GM23338 (cell line): Measurements from ENCODE around the gene METTL24. TPM values are rescaled to one million over a fixed set of nuclear protein-coding genes. Genes with fewer than 3 reads are reported as not detected.

Source experiments
- ATAC-seq: fragments of 200-7000 bp; cut with Tn5 transposase; 3 replicates; pipeline ENCODE4 v1.9.1; 2020
- DNase-seq: peaks from one replicate; pipeline ENCODE4 v3.0.0-alpha.2; 2015; ENCODE audit warnings: low spot score
- H2AFZ ChIP-seq: fragments of 200-600 bp; sonication (generic); 2 replicates; pipeline ENCODE4 v1.8.0; 2016; ENCODE audit warnings: antibody characterized with exemption, mild to moderate bottlenecking, moderate library complexity
- H3F3A ChIP-seq: fragments of 200-600 bp; sonication (generic); replicated peaks from 2 replicates; pipeline ENCODE4 v1.8.0; 2017; ENCODE audit warnings: antibody characterized with exemption, mixed run types, low read depth
- H3K27ac ChIP-seq: fragments of 200-600 bp; sonication (generic); 2 replicates; pipeline ENCODE4 v1.6.1; 2016; ENCODE audit warnings: low read depth
- H3K27me3 ChIP-seq: fragments of 200-600 bp; sonication (generic); 2 replicates; pipeline ENCODE4 v1.8.0; 2016; ENCODE audit warnings: mild to moderate bottlenecking, mixed run types, moderate library complexity; ENCODE audit not compliant: insufficient read depth
- H3K36me3 ChIP-seq: fragments of 200-600 bp; sonication (generic); 2 replicates; pipeline ENCODE4 v1.8.0; 2016; ENCODE audit warnings: mild to moderate bottlenecking; ENCODE audit not compliant: insufficient read depth
- H3K4me1 ChIP-seq: fragments of 200-600 bp; sonication (generic); 2 replicates; pipeline ENCODE4 v1.8.0; 2016; ENCODE audit warnings: mild to moderate bottlenecking, moderate library complexity; ENCODE audit not compliant: insufficient read depth
- H3K4me2 ChIP-seq: fragments of 200-600 bp; sonication (generic); 2 replicates; pipeline ENCODE4 v1.7.1; 2017; ENCODE audit warnings: mixed run types
- H3K4me3 ChIP-seq: fragments of 200-600 bp; sonication (generic); 2 replicates; pipeline ENCODE4 v1.6.1; 2016; ENCODE audit warnings: mixed run types
- H3K79me2 ChIP-seq: fragments of 200-600 bp; sonication (generic); replicated peaks from 2 replicates; pipeline ENCODE4 v1.8.0; 2017; ENCODE audit warnings: mild to moderate bottlenecking; ENCODE audit not compliant: insufficient read depth
- H3K9me2 ChIP-seq: fragments of 200-600 bp; sonication (generic); 2 replicates; pipeline ENCODE4 v1.8.0; 2017; ENCODE audit not compliant: insufficient read depth
- H4K20me1 ChIP-seq: fragments of 200-600 bp; sonication (generic); replicated peaks from 2 replicates; pipeline ENCODE4 v1.8.0; 2017; ENCODE audit warnings: mild to moderate bottlenecking; ENCODE audit not compliant: insufficient read depth
- H3K27ac Mint-ChIP-seq: 2 replicates; pipeline ENCODE4 v1.8.0; 2020; ENCODE audit warnings: inconsistent platforms, mild to moderate bottlenecking, moderate library complexity, mixed read lengths
- H3K27me3 Mint-ChIP-seq: 3 replicates; pipeline ENCODE4 v1.8.0; 2022; ENCODE audit warnings: low read depth, mild to moderate bottlenecking, moderate library complexity, mixed read lengths, inconsistent platforms; ENCODE audit not compliant: insufficient read depth, poor library complexity
- H3K36me3 Mint-ChIP-seq: 3 replicates; pipeline ENCODE4 v1.8.0; 2021; ENCODE audit warnings: low read depth, mild to moderate bottlenecking, inconsistent platforms, moderate library complexity, mixed read lengths
- H3K4me1 Mint-ChIP-seq: 3 replicates; pipeline ENCODE4 v1.8.0; 2020; ENCODE audit warnings: mild to moderate bottlenecking, inconsistent platforms, mixed read lengths
- H3K4me3 Mint-ChIP-seq: 3 replicates; pipeline ENCODE4 v1.8.0; 2021; ENCODE audit warnings: moderate library complexity, mild to moderate bottlenecking, inconsistent platforms, mixed read lengths
- H3K9me3 Mint-ChIP-seq: 3 replicates; pipeline ENCODE4 v1.8.0; 2020; ENCODE audit warnings: moderate library complexity, mild to moderate bottlenecking, inconsistent platforms, mixed read lengths
- EZH2 ChIP-seq: fragments of 200-600 bp; sonication (generic); IDR thresholded peaks from one replicate; pipeline ENCODE4 v1.8.0; 2017; ENCODE audit warnings: antibody characterized with exemption, mild to moderate bottlenecking, low read depth; ENCODE audit not compliant: unreplicated experiment
- ZNF114 ChIP-seq: fragments of 250-450 bp; sonication (Bioruptor Pico); IDR thresholded peaks from 2 replicates; pipeline ENCODE4 v1.5.0; 2020; ENCODE audit warnings: mild to moderate bottlenecking, moderate library complexity
- polyA plus RNA-seq: library from polyadenylated mRNA; unstranded; fragments of >200 nt; fragmentation: Nextera tagmentation; extraction: Ambion mirVana; gene quantifications from 2 replicates; pipeline ENCODE4 v1.2.1, GENCODE V29; 2016
- total RNA-seq: library from RNA; depleted of rRNA; stranded (reverse); fragments of >200 nt; shearing (Covaris generic); gene quantifications from 2 replicates; pipeline ENCODE4 v1.2.3, GENCODE V29; 2014
- TF ChIP-seq, protein P1 (sequence below), 2 experiments: fragments of 200-600 bp in 1 of 2; sonication (generic) in 1 of 2; conservative IDR thresholded peaks; 2 replicates each; pipeline versions ENCODE4 v1.5.1 to v1.6.1; 2016 to 2017; ENCODE audit warnings: antibody characterized with exemption in 2 of 2, low read depth in 2 of 2, mild to moderate bottlenecking in 2 of 2, moderate library complexity in 1 of 2
- TF ChIP-seq, protein P2 (sequence below): fragments of 250-450 bp; sonication (Bioruptor Pico); IDR thresholded peaks from 2 replicates; pipeline ENCODE4 v1.5.0; 2020; ENCODE audit warnings: mild to moderate bottlenecking, moderate library complexity

The METTL24 gene
- total and polyA plus RNA-seq, 2 experiments from 2014 or later, result 0.35 TPM; not detected in 1

DNA sequence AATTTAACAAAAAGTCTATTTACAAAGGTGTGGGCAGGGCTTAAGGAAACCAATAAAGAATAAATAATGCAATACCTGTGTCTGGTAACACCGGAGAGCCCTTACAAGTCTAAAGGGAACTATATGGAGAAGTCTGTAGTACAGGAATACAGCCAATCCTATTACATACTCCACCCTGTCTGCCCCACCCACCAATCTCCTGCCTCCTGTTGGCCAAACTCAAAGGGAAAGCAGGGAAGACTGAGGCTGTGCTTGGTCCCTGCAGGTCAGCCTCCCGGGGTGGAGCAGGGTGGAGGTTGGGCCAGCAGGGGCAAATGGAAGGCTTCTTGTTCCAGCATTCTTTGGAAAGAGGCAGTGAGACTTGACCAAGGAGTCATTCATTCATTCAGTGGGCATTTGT lies 31.5 kb downstream of the METTL24 start:
- Mint-ChIP-seq H3K4me1 (peaks cover 58% of the 10 kb centered on the region), H3K27me3 (peaks cover 10% of the 10 kb centered on the region), H3K27ac (no peak overlapping the region), H3K9me3 (no peaks in the 10 kb centered on the region), H3K36me3 (no peaks in the 10 kb centered on the region), H3K4me3 (no peak overlapping the region)
- DNase-seq (no peak), ATAC-seq (peak; percentile 13; the same call in 2 of the 3 replicates)
- no peak overlapping the region for H2AFZ ChIP-seq
- H3K4me2 ChIP-seq, result no peak overlapping the region
- no peak overlapping the region for H3K27ac ChIP-seq
- TF ChIP-seq, protein P1, sequence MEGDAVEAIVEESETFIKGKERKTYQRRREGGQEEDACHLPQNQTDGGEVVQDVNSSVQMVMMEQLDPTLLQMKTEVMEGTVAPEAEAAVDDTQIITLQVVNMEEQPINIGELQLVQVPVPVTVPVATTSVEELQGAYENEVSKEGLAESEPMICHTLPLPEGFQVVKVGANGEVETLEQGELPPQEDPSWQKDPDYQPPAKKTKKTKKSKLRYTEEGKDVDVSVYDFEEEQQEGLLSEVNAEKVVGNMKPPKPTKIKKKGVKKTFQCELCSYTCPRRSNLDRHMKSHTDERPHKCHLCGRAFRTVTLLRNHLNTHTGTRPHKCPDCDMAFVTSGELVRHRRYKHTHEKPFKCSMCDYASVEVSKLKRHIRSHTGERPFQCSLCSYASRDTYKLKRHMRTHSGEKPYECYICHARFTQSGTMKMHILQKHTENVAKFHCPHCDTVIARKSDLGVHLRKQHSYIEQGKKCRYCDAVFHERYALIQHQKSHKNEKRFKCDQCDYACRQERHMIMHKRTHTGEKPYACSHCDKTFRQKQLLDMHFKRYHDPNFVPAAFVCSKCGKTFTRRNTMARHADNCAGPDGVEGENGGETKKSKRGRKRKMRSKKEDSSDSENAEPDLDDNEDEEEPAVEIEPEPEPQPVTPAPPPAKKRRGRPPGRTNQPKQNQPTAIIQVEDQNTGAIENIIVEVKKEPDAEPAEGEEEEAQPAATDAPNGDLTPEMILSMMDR (conservative IDR thresholded peaks at IDR 0.05; ENCODE audit: low read depth in 2 of 2), result 0 out of 4 replicates have a peak, but pooled peaks of 1 of the 2 experiments have one; percentile 6
- TF ChIP-seq ZNF114 (CRISPR knock-in tag), result no peak
- TF ChIP-seq, protein P2, sequence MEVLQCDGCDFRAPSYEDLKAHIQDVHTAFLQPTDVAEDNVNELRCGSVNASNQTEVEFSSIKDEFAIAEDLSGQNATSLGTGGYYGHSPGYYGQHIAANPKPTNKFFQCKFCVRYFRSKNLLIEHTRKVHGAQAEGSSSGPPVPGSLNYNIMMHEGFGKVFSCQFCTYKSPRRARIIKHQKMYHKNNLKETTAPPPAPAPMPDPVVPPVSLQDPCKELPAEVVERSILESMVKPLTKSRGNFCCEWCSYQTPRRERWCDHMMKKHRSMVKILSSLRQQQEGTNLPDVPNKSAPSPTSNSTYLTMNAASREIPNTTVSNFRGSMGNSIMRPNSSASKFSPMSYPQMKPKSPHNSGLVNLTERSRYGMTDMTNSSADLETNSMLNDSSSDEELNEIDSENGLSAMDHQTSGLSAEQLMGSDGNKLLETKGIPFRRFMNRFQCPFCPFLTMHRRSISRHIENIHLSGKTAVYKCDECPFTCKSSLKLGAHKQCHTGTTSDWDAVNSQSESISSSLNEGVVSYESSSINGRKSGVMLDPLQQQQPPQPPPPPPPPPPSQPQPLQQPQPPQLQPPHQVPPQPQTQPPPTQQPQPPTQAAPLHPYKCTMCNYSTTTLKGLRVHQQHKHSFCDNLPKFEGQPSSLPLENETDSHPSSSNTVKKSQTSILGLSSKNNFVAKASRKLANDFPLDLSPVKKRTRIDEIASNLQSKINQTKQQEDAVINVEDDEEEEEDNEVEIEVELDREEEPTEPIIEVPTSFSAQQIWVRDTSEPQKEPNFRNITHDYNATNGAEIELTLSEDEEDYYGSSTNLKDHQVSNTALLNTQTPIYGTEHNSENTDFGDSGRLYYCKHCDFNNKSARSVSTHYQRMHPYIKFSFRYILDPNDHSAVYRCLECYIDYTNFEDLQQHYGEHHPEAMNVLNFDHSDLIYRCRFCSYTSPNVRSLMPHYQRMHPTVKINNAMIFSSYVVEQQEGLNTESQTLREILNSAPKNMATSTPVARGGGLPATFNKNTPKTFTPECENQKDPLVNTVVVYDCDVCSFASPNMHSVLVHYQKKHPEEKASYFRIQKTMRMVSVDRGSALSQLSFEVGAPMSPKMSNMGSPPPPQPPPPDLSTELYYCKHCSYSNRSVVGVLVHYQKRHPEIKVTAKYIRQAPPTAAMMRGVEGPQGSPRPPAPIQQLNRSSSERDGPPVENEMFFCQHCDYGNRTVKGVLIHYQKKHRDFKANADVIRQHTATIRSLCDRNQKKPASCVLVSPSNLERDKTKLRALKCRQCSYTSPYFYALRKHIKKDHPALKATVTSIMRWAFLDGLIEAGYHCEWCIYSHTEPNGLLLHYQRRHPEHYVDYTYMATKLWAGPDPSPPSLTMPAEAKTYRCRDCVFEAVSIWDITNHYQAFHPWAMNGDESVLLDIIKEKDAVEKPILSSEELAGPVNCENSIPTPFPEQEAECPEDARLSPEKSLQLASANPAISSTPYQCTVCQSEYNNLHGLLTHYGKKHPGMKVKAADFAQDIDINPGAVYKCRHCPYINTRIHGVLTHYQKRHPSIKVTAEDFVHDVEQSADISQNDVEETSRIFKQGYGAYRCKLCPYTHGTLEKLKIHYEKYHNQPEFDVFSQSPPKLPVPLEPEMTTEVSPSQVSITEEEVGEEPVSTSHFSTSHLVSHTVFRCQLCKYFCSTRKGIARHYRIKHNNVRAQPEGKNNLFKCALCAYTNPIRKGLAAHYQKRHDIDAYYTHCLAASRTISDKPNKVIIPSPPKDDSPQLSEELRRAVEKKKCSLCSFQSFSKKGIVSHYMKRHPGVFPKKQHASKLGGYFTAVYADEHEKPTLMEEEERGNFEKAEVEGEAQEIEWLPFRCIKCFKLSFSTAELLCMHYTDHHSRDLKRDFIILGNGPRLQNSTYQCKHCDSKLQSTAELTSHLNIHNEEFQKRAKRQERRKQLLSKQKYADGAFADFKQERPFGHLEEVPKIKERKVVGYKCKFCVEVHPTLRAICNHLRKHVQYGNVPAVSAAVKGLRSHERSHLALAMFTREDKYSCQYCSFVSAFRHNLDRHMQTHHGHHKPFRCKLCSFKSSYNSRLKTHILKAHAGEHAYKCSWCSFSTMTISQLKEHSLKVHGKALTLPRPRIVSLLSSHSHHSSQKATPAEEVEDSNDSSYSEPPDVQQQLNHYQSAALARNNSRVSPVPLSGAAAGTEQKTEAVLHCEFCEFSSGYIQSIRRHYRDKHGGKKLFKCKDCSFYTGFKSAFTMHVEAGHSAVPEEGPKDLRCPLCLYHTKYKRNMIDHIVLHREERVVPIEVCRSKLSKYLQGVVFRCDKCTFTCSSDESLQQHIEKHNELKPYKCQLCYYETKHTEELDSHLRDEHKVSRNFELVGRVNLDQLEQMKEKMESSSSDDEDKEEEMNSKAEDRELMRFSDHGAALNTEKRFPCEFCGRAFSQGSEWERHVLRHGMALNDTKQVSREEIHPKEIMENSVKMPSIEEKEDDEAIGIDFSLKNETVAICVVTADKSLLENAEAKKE, result no peak
- no peak for TF ChIP-seq EZH2
- H3F3A ChIP-seq, result no peaks in the 10 kb centered on the region
- H3K4me3 ChIP-seq, result no peak overlapping the region
- no peaks in the 10 kb centered on the region for H3K36me3 ChIP-seq
- no peaks in the 10 kb centered on the region for H3K27me3 ChIP-seq
- no peaks in the 10 kb centered on the region for H3K9me2 ChIP-seq
- H4K20me1 ChIP-seq, result no peaks in the 10 kb centered on the region
- no peaks in the 10 kb centered on the region for H3K79me2 ChIP-seq
- H3K4me1 ChIP-seq, result peaks cover 36% of the 10 kb centered on the region
